Skeletal muscle cell (primary cell): ENCODE results near the gene VTI1A.

Experiments used
- DNase-seq: peaks from one replicate; pipeline ENCODE4 v3.0.0-alpha.2; 2010; ENCODE audit warnings: low read depth
- H3K4me3 ChIP-seq: 2 replicates; pipeline ENCODE4 v1.5.1; 2011; ENCODE audit warnings: low read depth, mild to moderate bottlenecking, control low read depth, low read length, moderate library complexity

VTI1A gene

DNA sequence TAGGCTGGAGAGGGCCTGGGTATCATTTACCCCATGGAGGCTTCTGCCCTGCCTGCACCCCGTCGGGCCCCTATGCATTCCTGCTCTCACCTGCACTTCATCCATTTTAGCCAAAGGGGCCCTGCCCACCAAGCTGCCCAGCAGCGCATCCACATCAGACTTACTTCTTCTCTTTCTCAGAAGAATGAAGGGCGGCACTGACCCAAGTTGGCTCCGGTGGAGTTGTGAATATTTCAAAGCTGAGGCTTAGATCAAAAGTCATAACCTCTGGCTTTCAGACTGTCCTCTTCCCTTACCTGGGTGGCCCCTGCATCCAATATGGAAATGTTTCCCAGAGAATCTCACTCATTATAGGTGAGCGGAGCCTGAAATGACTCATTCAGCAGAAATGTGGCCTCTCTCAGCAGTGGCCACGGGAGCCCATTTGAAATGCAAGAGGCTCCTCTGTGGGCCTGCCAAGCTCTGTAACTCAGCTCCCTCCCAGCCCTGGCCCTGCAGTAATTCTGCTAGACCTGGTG is 385.4 kb downstream of the VTI1A start:
- no peak for DNase-seq
- H3K4me3 ChIP-seq: no peak overlapping the region

DNA sequence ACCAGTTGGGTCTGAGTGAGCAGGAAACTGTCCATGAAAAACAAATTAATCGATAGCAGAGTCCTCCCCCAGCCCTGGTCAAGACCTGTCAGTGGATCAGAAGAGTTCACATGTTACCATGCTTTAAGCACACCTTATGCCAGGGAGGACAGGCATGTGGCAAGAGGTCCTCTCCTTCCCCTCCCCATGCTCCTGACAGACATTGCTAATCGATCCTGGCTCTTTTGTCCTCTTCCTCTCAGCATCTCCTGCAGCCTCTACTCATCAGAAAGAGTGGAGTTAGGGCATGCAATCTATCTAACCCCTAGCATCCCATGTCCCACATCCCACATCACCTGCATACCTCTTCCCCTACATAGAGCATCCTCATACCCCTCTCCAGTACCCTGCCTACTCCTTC is 385.9 kb downstream of the VTI1A start:
- no peak overlapping the region for H3K4me3 ChIP-seq
- no peak for DNase-seq

DNA sequence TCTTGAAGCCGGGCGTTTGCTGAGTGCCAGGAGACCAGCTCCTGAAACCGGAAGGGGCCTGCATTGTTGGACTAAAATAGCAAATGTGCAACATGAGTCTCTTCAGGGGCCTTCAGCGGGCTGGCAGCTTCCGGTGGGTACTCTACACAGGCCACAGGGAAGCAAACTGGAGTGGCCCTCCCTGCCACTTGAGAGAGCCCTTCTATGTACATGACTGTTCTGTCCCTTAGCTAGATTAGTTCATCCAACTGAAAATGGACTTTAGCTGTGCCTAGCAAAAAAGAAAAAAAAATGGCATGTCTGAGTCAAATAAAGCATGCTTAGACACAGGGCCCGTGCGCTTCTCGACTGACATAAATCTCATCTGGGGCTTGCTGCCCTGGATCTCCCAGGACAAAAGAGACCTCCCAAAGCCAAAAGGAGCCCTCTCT is 387.8 kb downstream of the VTI1A start:
- no peak for DNase-seq
- H3K4me3 ChIP-seq: no peak overlapping the region

DNA sequence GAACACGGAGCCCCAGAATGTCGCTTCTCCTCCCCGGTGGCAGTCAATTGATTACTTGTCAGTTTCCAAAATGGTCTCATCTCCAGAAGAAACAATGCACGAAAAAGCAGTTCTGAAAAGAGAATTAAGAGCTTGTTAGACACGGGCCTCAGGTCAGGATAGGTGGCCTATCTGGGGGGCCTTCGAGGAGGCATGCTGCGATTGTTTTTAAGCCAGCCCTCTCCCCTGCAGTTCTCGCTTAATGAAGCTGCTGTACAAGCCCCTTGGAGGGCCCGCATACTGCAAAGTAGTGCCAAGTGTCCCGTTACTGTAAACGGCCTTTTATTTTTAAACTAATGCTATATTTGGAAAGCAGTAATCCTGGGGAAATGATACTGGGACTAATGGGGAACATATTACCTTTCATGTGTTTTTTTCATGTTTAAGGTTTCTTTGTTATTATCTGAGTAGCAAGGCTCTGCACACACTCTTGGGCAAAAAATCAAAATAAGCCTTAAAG is 388.3 kb downstream of the VTI1A start:
- DNase-seq: no peak
- no peak overlapping the region for H3K4me3 ChIP-seq

DNA sequence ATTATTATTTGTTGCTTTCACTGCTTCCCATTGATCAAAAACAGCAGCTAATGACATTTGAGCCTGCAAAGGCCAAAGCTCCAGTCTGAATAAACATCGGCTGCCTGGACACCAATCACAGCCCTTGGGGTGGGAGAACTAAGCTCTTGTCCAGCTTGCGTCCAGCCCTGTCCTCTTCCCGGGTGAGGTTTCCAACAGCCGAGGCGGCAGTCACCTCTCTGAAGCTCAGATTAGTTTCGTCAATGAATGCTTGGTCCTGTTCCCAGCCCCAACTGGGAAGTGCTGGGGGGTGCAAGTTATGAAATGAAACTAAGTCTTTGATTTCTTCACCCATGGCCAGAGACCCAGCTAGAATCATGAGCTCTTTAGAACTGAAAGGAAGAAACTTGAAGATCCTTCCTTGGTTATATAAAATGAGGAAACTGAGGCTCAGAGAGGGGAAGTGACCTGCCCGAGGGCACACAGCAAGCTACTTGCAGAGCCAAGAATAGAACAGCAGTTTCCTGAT is 389.0 kb downstream of the VTI1A start:
- no peak for DNase-seq
- no peak overlapping the region for H3K4me3 ChIP-seq

DNA sequence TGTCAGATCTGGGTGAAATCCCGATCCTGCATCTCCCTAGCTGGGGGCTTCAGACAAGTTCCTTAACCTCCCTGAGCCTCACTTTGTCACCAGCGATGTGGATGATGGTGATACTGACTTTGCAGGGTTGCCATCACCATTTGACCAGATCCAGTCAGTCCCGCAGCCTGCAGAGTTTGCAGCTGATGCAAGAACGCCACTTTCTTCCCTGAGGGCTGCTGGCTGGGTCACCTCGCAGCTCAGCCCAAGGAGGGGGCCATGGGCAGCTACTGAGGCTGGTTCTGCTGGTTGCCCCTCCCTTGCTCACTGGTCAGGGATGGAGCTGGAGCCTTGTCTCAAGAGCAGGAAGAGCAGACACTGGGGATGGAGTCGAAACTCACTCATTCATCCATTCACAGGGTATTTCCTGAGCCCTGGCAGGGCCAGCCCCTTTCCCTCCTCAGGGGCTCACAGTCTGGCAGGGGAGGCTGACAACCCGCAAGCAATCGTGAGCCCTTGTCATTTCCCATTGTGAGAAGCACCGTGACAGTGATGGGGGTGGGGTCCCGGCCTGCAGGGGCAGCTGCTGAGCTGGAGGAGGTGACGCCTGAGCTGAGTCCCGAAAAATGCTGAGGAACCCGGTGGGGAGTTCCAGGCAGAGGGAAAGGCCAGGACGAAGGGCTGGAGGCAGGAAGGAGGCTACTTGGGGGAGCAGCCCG is 391.9 kb downstream of the VTI1A start:
- H3K4me3 ChIP-seq: no peak overlapping the region
- no peak for DNase-seq

DNA sequence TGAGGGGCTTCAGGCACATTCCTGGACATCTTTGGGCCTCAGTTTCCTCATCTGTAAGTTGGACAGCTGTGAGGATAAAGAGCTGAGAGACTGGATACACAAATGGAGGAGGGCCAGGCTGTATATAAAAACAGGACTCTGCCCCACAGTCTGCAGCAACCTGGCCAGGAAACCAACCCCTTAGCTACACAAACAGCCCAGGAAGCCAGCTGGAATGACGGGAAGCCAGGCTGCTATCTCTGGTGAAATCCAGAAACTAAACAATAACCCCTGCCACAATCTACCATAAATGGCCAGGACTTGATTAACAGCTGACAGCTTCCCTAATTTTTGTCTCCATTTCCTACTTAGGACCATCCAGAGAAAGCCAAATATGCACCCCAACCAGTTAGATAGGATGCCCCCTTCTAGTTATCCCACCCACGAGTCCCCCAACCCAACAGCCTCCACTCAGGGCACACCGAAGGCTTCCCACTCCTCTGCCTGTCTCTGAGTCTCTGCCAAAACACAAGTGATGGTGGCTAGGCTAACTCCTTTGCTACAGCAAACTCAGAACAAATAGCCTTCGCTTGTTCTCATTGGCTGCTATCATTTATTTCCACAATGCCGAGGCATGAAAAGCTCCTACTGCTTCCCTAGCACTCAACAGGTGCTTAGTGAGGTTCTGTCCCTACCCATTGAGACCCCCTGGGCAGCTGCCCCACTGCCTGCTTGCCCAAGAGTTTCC is 393.1 kb downstream of the VTI1A start:
- no peak overlapping the region for H3K4me3 ChIP-seq
- DNase-seq: no peak

DNA sequence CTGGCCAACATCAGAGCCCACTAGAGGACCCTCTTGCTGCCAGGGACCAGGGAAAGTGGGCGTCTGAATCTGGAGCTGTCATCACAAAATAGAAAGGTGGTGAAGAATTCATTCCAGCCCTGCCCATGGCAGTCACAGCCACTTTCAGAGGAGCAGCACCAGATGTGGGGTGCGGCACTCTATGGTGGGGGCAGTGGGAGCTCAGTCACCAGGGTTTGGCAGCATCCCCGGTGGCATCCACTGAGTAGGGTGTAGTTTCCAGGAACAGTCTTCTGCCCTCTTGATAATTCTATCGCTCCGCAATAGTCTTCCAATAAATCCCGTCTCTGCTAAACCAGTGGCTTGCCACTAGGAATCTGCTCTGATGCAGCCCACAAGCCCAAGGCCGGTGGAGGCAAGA is 394.5 kb downstream of the VTI1A start:
- no peak overlapping the region for H3K4me3 ChIP-seq
- DNase-seq: no peak

DNA sequence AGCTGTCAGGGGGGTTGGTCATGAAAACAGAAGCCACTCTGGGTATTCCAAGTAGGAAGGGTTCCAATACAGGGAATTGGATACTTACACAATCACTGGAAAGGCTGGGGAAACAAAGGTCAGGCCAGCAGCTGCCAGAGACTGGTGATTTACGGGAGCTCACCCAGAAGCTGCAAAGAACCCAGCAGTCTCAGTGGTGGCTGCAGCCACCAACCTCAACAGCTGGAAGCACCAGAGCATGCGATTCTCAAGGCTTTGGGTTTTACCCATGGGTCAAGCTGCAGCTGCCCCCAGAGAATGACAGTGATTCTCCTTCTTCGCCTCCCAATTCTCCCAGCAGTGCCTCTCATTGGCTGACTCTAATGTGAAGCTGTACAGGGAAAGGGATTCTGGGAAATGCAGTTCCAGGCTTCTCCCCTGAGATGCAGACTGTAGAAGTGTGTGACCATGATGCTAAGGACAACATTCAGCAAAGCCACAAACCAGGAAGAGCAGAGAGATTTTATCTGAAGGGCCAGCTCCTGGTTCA is 395.9 kb downstream of the VTI1A start:
- peak; percentile 39 for DNase-seq
- H3K4me3 ChIP-seq: no peak overlapping the region

DNA sequence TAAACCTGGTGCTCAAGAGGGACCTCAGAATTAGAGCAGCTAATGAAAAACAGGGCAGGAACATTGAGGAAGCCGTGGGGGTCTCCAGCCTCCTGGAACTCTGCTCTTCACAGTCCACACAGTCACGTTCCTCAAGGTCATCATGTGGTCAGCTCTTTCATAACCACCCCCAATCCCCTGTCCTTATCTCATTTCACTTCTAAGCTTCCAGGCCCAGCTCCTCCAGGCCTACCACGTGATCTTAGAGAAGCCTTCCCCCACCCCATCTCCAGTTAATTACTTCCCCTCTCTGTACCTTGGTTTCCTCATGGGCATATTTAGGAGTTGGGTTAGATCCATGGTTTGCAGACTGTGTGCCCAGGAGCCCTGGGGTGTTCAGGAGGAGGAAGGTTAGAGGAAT is 396.6 kb downstream of the VTI1A start:
- H3K4me3 ChIP-seq: no peak overlapping the region
- no peak for DNase-seq

DNA sequence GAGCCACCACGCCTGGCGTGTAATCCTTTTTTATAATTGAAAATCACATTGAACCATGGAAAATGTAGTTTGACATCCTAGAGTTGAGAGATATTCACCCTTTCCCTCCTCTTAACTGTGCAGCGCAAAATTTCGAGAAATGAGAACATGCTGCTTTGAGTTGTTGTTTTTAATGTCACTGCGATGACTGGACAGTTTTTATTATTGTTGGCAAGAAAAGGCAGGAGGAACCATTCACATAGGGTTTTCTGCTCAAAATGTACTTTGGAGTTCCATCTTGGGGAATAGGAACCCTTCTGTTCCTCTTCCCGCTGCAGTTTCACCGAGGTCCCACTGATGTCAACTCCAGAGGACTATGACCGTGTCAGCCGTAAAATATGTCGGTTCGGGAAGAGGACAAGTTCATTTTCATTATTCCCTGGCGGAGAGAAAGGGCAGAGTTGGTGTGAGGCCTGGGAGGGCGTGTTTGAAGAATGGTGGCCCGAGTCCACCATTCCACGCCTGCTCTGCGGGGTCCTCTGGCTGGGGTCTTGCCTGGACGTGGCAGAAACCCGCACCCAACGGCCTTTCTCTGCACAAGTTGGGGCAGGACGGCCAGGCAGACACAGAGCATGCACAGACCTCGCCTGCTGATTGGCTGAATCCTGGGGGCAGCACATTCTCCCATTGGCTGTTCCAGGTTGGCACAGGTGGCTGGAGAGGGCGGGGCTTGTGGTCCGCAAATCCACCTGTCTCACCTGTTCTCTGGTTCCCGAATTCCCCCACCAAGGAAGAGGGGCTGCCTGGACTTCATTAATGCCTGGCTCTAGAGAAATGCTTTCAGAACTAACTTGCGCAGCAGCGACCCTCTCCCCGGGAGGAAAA is 397.9 kb downstream of the VTI1A start:
- H3K4me3 ChIP-seq: no peak overlapping the region
- no peak for DNase-seq

DNA sequence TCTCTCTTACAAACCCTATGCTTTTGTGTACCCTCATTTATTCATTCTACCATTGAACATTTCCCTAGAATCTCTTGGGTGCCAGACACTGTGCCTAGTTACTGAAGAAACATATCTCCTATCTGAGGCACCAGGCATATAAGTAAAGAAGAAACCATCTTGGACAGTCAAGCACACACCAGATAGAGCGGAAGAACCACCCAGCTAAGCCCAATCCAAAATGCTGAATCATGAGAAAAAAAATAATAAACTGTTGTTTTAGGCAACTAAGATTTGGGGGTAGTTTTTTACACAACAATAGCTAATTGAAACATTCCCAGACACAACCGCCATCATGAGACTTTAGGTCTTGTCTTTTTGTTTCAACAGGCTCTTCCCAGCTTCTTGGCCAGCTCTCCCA is 400.8 kb downstream of the VTI1A start:
- no peak for DNase-seq
- H3K4me3 ChIP-seq: no peak overlapping the region

DNA sequence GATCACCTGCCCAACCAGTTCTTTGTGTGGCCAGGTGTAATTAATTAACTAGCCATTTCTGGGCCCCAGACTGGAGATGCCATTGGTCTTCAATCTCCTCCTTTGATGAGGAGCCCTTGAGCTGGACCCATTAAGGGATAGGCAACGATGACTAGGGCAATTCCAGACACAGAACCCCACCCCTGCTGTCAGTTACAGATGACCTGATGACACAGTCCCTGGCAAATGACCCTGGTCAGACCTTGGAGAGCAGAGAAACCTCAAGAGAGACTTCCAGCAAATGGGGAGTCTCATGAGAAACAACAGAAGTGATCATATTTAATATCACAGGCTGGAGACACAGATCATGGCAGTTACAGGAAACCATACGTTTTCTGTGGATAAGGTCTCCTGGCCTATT is 401.2 kb downstream of the VTI1A start:
- no peak for DNase-seq
- no peak overlapping the region for H3K4me3 ChIP-seq

DNA sequence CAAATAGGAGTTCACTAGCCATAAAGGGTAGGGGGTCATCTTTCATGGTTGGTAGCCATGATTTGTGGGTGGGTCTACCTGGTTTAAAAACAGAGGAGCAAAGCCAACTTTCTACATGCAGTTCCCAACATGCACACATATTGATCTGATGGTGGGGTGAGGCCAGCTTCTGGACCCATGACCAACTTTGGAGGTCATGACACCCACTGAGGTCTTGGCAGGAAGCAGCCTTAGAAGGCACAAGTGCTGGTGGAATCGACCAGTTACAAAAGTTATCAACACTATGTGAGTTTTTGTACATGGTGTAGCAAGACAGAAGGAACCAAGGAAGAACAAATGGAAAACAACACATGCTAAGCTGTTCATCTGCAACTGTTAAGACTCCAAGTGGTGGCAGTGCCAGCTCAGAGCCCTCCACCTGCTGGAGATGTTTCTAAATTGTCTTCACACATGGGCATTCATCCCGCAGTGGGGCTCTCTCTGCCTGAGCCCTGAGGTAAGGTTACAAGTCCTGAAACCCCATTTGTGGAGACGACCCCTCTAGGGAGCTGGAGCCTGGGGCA is 401.9 kb downstream of the VTI1A start:
- no peak overlapping the region for H3K4me3 ChIP-seq
- DNase-seq: no peak

DNA sequence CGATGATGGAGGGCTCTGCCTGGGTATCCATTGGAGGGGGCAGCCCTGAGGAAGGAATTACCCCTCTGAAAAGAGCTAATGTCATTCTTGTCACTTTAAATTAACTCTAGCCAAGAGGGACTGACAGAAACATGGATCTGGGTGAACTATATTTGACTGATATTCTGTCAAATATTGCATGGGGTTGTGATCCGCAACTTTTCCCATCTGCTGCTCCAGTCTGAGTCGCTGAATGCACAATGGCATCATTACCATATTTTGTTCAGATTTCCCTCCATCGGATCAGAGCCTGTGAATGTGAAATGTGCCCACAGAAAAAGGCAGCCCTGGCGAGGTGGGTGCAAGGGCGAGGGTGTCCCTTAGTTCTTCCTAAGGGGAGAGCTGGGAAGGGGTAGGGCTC is 402.5 kb downstream of the VTI1A start:
- no peak for DNase-seq

DNA sequence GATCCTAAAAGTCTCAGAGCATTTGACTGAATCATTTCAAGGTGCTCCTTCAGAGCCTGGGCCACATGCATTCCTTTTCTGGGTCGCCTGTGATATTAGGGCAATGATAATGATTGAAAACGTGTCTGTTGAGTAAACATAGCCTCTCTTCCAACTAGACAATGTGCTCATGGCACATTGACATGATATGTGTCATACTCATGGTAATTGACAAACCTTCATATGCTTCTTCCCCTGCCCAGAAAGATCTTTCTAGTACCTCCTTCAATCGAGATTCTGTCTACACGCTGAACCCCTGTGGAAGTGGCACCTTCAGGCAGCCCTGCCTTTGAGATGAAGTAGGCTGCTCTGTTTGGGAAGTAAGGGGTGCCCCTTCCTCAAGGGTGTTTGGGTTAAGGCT is 404.2 kb downstream of the VTI1A start:
- H3K4me3 ChIP-seq: no peak overlapping the region
- no peak for DNase-seq

More for the DNA sequence above, 402.5 kb downstream of the VTI1A start:
- H3K4me3 ChIP-seq: no peak overlapping the region

DNA sequence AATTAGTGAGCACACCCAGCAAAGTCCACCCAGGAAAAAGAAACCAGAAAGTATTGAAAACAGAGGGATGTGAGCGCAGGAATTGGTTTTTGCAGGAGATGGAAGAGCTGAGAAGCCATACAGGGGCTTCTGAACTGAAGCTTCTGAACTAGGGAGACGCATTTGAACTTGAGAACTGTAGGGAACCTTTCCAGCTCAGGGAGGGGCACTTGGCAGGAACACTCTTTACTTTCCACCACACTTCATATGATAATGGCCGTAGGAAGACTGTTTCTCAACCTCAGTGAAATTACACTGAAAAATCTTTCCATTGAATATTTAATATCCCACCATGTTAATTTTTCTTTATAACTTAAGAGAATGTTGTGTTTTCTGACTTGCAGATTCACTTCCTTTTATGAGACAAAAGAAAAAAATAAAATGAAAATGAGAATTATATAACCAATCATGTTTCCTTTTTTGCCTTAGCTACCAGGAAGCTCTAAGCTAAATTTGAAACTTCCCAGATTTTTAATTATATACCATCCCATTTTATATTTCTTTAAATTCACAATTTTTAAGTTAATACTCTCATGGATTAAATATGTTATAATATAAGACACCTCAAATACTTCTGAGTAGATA is 404.7 kb downstream of the VTI1A start:
- DNase-seq: no peak
- H3K4me3 ChIP-seq: no peak overlapping the region

DNA sequence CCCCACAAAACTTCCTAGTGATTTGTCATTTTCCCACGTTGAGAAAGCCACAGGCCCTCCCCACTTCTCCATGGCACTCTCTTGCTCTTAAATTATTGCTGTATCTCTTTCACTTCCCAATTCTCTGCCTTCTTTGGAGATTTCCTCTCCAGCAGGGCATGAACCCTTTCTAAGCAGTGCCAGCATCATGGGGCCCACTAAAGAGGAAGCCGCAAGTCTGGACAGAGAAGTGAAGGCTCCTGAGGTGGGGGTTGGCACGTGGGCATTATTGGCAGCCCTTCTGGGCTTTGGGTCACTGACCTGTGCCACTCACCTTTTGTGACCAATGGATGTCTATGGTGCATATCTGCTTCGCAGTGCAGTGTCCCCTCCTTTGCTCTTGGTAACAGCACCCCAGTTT is 405.3 kb downstream of the VTI1A start:
- no peak overlapping the region for H3K4me3 ChIP-seq
- DNase-seq: no peak

DNA sequence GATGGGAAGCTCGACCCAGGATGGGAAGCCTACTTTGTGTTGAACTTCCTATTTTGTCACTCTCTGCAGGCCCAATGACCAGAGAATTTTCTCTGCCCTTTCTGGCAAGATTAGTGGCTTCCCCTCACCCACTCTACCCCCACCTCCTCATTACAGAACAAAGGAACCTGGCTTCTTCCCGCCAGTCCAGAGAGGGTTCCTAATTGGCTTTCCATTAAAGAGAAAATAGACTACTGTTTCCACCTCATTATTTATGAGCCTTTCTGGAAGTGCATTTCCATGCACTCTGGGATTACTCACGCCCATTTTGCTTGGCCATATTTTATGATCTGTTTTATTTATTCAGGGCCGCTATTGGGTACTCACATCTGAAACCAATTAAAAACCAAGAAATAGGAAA is 408.1 kb downstream of the VTI1A start:
- no peak overlapping the region for H3K4me3 ChIP-seq
- no peak for DNase-seq
